CD8-positive, alpha-beta memory T cell (primary cell): ENCODE measurements around the gene TNFRSF1B. TPM values are rescaled to one million over a fixed set of nuclear protein-coding genes. Genes with fewer than 3 reads are reported as not detected.

Experiments used
- CTCF ChIA-PET: fragments of 350-600 bp; sonication (Branson Sonifier 250); formaldehyde crosslinking; loops from one replicate; lab custom pipeline; 2021; ENCODE audit warnings: antibody characterized with exemption; lab: Charles Lee
- POLR2A ChIA-PET: fragments of 350-600 bp; sonication (Branson Sonifier 250); formaldehyde crosslinking; loops from one replicate; lab custom pipeline; 2021; ENCODE audit warnings: antibody characterized with exemption; lab: Charles Lee
- DNase-seq, 5 donors: peaks; one replicate each; pipeline versions ENCODE4 v3.0.0 to v3.0.0-alpha.2; 2020 to 2022; ENCODE audit warnings: mixed read lengths in 1 of 5
- H3K27ac ChIP-seq: one replicate; pipeline ENCODE4 v1.7.0; 2013; ENCODE audit warnings: low read depth, mild to moderate bottlenecking, low read length, moderate library complexity
- H3K27me3 ChIP-seq: 2 replicates; pipeline ENCODE4 v1.7.0; 2013; ENCODE audit warnings: low read length, mild to moderate bottlenecking; ENCODE audit not compliant: insufficient read depth, poor library complexity, severe bottlenecking
- H3K36me3 ChIP-seq: 2 replicates; pipeline ENCODE4 v1.7.0; 2013; ENCODE audit warnings: mild to moderate bottlenecking, low read length, moderate library complexity; ENCODE audit not compliant: insufficient read depth
- H3K4me1 ChIP-seq: 2 replicates; pipeline ENCODE4 v1.7.0; 2013; ENCODE audit warnings: mild to moderate bottlenecking, low read length, moderate library complexity; ENCODE audit not compliant: insufficient read depth
- H3K4me3 ChIP-seq: 2 replicates; pipeline ENCODE4 v1.7.0; 2013; ENCODE audit warnings: mild to moderate bottlenecking, low read length
- H3K9me3 ChIP-seq: 2 replicates; pipeline ENCODE4 v1.7.0; 2013; ENCODE audit warnings: mild to moderate bottlenecking, low read length
- H3K27ac Mint-ChIP-seq, 8 donors: one replicate each; pipeline ENCODE4 v1.8.0; 2020 to 2021; ENCODE audit warnings: mixed read lengths in 8 of 8, mild to moderate bottlenecking in 6 of 8, inconsistent platforms in 3 of 8, moderate library complexity in 3 of 8
- H3K27me3 Mint-ChIP-seq, 2 donors: one replicate each; pipeline ENCODE4 v1.8.0; 2020 to 2021; ENCODE audit warnings: mixed read lengths in 2 of 2, mild to moderate bottlenecking in 1 of 2, moderate library complexity in 1 of 2
- H3K36me3 Mint-ChIP-seq, 3 donors: one replicate each; pipeline ENCODE4 v1.8.0; 2020 to 2021; ENCODE audit warnings: mixed read lengths in 3 of 3, inconsistent platforms in 1 of 3, mild to moderate bottlenecking in 1 of 3
- H3K4me1 Mint-ChIP-seq, 3 donors: one replicate each; pipeline ENCODE4 v1.8.0; 2020 to 2021; ENCODE audit warnings: mixed read lengths in 3 of 3, inconsistent platforms in 1 of 3, mild to moderate bottlenecking in 1 of 3
- H3K4me3 Mint-ChIP-seq, 7 donors: one replicate each; pipeline ENCODE4 v1.8.0; 2020 to 2021; ENCODE audit warnings: mixed read lengths in 7 of 7, mild to moderate bottlenecking in 6 of 7, moderate library complexity in 4 of 7, inconsistent platforms in 2 of 7
- H3K9me3 Mint-ChIP-seq, 5 donors: one replicate each; pipeline ENCODE4 v1.8.0; 2020 to 2022; ENCODE audit warnings: mixed read lengths in 5 of 5, mild to moderate bottlenecking in 3 of 5, moderate library complexity in 2 of 5, inconsistent platforms in 1 of 5
- polyA plus RNA-seq: library from polyadenylated mRNA; unstranded; fragments of 300-500 nt; fragmentation: Illumina TruSeq; gene quantifications from one replicate; pipeline ENCODE4 v1.2.3, GENCODE V29; 2021
- total RNA-seq, 2 experiments: library from RNA; stranded (reverse); gene quantifications; one replicate each; pipeline ENCODE4 v1.2.3, GENCODE V29; 2021

Gene TNFRSF1B
- total and polyA plus RNA-seq, 3 experiments from 2014 or later = 164 to 174 (median 169) TPM

DNA sequence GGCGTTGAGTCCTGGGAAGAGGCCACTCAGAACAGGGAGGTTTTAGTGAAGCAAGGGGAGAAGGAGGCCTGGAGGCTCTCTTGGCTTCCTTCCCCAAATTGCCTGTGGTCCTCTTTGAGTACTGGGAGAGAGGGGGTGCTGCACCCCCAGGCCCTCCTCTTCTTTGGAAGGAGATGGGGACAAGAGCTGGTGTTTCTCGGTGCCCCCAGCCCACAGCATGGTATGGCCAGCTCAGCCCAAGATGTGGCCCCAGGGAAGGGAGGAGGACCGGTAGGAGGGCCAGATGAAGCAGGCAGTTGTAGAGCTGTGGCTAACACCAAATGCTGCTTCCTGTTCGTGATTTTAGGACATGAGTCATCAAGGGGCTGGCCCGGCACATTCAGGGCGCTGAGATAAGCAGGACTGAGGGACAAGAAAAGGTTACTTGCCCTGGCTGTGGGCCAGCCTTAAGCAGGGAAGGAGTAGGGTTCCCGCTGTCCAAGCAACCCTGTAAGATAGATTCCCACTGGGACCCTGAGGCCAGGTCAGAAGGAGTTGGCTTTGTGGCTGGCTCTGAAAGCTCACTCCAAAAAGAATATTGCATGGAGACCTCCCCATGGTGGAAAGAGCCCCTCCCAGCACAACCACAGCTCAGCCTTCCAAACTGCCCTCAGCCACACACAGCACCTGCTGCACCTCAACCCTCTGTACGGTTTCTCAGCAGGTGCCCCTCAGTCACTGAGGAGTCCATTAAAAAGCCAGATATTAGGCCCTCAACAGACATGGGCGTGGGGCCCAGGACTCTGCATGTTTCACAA, 4.9 kb upstream of the TNFRSF1B start:
- POLR2A ChIA-PET = interaction anchor here (1.1 to 1.9 kb wide), 4 partner anchors 9 to 16 kb away, joined by 3 to 22 read pairs (median 10); no protein-coding TSS in a partner anchor

DNA sequence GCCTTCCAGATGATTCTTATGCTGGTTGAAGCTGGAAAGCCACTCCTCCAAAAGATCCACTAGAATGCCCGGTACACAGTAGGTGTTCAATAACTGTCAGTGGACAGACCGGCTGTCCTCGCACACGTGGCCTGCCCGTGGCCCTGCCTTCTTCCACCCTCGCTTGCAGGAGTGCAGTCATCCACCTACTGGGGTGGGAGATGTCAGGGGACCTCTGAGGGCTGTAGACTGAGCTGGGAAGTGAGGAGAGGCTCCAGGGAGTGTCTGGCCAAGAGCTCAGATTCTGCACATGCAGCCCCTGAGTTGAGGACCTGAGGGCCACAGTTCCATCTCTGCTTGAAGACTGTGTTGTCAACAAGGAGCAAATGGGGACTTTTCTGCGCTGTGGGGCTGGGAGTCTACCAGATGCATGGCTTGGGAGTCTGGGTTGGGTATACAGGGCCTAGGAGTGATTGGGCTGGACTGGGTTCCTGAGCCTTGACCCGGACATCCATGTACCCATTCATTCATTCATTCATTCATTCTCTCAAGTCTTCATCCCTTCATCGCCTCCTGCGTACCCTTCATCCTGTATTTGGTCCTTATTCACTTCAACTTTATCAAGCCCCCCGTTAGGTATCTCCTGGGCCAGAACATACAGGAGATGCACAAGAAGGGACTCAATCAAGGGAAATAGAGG, 4.2 kb upstream of the TNFRSF1B start:
- Mint-ChIP-seq H3K36me3 (peaks cover 0 to 4% (median 0%) of the 10 kb centered on the region in 3 donors), H3K27ac (peak overlapping the region; percentile 92 to 98 (median 96)), H3K4me1 (peaks cover 67 to 81% (median 73%) of the 10 kb centered on the region in 3 donors), H3K27me3 (peaks cover 0 to 1% of the 10 kb centered on the region in 2 donors), H3K9me3 (no peaks in the 10 kb centered on the region), H3K4me3 (peak overlapping the region; percentile 72 to 83 (median 76))
- H3K27me3 ChIP-seq = no peaks in the 10 kb centered on the region
- no peaks in the 10 kb centered on the region for H3K36me3 ChIP-seq
- H3K9me3 ChIP-seq = no peaks in the 10 kb centered on the region
- no peak for DNase-seq
- POLR2A ChIA-PET = interaction anchor here (1.1 to 1.9 kb wide), 4 partner anchors 10 to 16 kb away, joined by 3 to 22 read pairs (median 10); no protein-coding TSS in a partner anchor
- peak overlapping the region; percentile 77 for H3K27ac ChIP-seq
- H3K4me1 ChIP-seq = peaks cover 66% of the 10 kb centered on the region
- CTCF ChIA-PET = interaction anchor here (0.9 to 4.8 kb wide), 7 partner anchors 11 to 47 kb away, joined by 3 to 23 read pairs (median 4); no protein-coding TSS in a partner anchor
- H3K4me3 ChIP-seq = peak overlapping the region; percentile 46

More for the DNA sequence above, 4.9 kb upstream of the TNFRSF1B start:
- H3K4me3 ChIP-seq = peak overlapping the region; percentile 46
- peak in 4 of 5 donors; percentile 71 to 91 (median 78) for DNase-seq
- H3K36me3 ChIP-seq = no peaks in the 10 kb centered on the region
- peak overlapping the region; percentile 77 for H3K27ac ChIP-seq
- Mint-ChIP-seq H3K4me3 (peak overlapping the region; percentile 72 to 83 (median 76)), H3K27me3 (no peaks in the 10 kb centered on the region), H3K4me1 (peaks cover 73 to 87% (median 78%) of the 10 kb centered on the region in 3 donors), H3K36me3 (peaks cover 0 to 2% (median 0%) of the 10 kb centered on the region in 3 donors), H3K9me3 (no peaks in the 10 kb centered on the region), H3K27ac (peak overlapping the region; percentile 92 to 98 (median 96))
- H3K4me1 ChIP-seq = peaks cover 73% of the 10 kb centered on the region
- CTCF ChIA-PET = interaction anchor here (0.9 to 4.8 kb wide), 9 partner anchors 11 to 48 kb away, joined by 3 to 23 read pairs (median 4); no protein-coding TSS in a partner anchor
- no peaks in the 10 kb centered on the region for H3K9me3 ChIP-seq
- H3K27me3 ChIP-seq = no peaks in the 10 kb centered on the region

DNA sequence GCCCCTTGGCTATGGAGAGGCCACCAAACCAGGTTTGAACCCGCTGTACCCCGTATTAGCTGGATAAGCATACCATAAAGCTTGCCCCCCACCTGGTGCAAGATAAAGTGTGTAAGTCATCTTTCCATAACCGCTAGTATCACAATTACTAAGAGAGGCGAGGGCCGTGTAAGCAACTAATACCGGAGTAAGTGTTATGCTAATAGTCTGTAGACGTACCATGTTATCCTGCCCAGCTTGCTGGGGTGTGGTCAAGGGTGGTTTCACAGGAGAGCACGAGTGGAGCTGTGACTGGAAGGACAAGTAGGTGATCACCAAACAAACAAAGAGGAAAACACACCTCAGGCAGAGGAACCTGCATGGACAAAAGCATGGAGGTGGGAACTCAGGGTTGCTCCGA, 3.6 kb upstream of the TNFRSF1B start:
- H3K4me1 Mint-ChIP-seq = peaks cover 67 to 81% (median 73%) of the 10 kb centered on the region in 3 donors
- no peaks in the 10 kb centered on the region for H3K27me3 ChIP-seq
- no peak for DNase-seq
- peak overlapping the region; percentile 72 to 83 (median 76) for H3K4me3 Mint-ChIP-seq
- peaks cover 0 to 1% of the 10 kb centered on the region in 2 donors for H3K27me3 Mint-ChIP-seq
- H3K36me3 Mint-ChIP-seq = peaks cover 0 to 10% (median 0%) of the 10 kb centered on the region in 3 donors
- no peaks in the 10 kb centered on the region for H3K36me3 ChIP-seq
- H3K4me1 ChIP-seq = peaks cover 66% of the 10 kb centered on the region
- H3K27ac ChIP-seq = no peak overlapping the region
- peak overlapping the region; percentile 92 to 97 (median 96) for H3K27ac Mint-ChIP-seq
- CTCF ChIA-PET = interaction anchor here (1.1 to 4.8 kb wide), 4 partner anchors 15 to 46 kb away, joined by 3 to 23 read pairs (median 10); no protein-coding TSS in a partner anchor
- POLR2A ChIA-PET = interaction anchor here (1.9 kb wide), 1 partner anchor 15 kb away, joined by 18 read pairs; no protein-coding TSS in a partner anchor
- H3K9me3 Mint-ChIP-seq = no peaks in the 10 kb centered on the region
- H3K4me3 ChIP-seq = no peak overlapping the region
- H3K9me3 ChIP-seq = no peaks in the 10 kb centered on the region

DNA sequence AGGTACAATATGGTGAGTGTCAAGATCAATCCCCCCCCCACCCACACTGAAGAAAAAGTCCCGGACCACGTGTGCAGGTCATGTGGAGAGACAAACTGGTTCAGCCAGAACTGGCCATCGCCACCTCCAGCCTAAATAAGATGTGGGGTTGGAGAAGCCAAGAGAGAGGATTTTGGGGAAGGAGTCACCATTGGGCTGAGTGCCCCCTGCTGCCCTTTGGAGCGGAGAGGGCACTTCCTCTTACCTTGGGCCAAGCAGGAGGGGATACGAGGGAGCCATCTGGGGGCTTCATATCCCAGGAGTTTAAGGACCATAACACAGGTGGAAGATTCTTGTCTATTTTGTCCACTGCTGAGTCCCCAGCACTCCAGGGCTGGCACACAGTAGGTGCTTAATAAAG, 2.6 kb upstream of the TNFRSF1B start:
- H3K4me1 ChIP-seq = peaks cover 66% of the 10 kb centered on the region
- peaks cover 69 to 83% (median 74%) of the 10 kb centered on the region in 3 donors for H3K4me1 Mint-ChIP-seq
- H3K27me3 ChIP-seq = no peaks in the 10 kb centered on the region
- no peaks in the 10 kb centered on the region for H3K36me3 ChIP-seq
- peaks cover 0 to 1% of the 10 kb centered on the region in 2 donors for H3K27me3 Mint-ChIP-seq
- H3K4me3 ChIP-seq = no peak overlapping the region
- ChIA-PET CTCF (interaction anchor here (1.6 kb wide), 1 partner anchor 13 kb away, joined by 3 read pairs; no protein-coding TSS in a partner anchor), POLR2A (interaction anchor here (1.1 to 1.3 kb wide), 2 partner anchors 9 to 14 kb away, joined by 3 to 5 read pairs; no protein-coding TSS in a partner anchor)
- H3K4me3 Mint-ChIP-seq = peak overlapping the region in 4 of 7 donors; percentile 29 to 59 (median 36)
- peak overlapping the region in 5 of 8 donors; percentile 17 to 92 (median 70) for H3K27ac Mint-ChIP-seq
- H3K36me3 Mint-ChIP-seq = peaks cover 0 to 18% (median 0%) of the 10 kb centered on the region in 3 donors
- DNase-seq = no peak
- no peaks in the 10 kb centered on the region for H3K9me3 ChIP-seq
- H3K9me3 Mint-ChIP-seq = no peaks in the 10 kb centered on the region
- H3K27ac ChIP-seq = no peak overlapping the region

DNA sequence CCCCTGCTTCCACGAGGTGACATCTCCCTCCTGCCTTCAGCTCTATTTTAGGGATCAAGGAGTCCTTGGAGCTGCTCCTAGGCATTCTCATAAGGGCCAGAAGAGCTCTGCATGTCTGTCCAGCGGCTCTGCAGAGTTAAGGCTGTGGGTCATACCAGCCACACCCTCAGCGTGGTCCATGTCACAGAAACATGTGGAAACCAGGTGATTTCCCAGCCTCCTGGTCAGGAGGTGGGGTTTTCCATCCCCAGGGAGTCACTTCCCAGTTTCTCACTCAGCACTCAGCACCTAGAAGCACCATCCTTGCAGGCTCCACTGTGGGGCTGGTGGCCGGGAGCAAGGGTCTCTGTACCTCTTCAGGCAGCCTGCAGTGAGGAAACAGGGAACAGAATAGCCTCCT, 1.4 kb upstream of the TNFRSF1B start:
- no peaks in the 10 kb centered on the region for H3K27me3 ChIP-seq
- H3K4me3 Mint-ChIP-seq = peak overlapping the region in 2 of 7 donors; percentile 25 to 29
- POLR2A ChIA-PET = interaction anchor here (1.1 to 1.3 kb wide), 2 partner anchors 8 to 13 kb away, joined by 3 to 5 read pairs; no protein-coding TSS in a partner anchor
- CTCF ChIA-PET = interaction anchor here (1.2 to 3.4 kb wide), 6 partner anchors 9 to 46 kb away, joined by 3 to 15 read pairs (median 4); no protein-coding TSS in a partner anchor
- H3K27me3 Mint-ChIP-seq = peaks cover 0 to 2% of the 10 kb centered on the region in 2 donors
- peaks cover 71% of the 10 kb centered on the region for H3K4me1 ChIP-seq
- no peaks in the 10 kb centered on the region for H3K9me3 ChIP-seq
- no peak for DNase-seq
- H3K4me1 Mint-ChIP-seq = peaks cover 75 to 87% (median 78%) of the 10 kb centered on the region in 3 donors
- no peaks in the 10 kb centered on the region for H3K36me3 ChIP-seq
- no peak overlapping the region for H3K4me3 ChIP-seq
- H3K9me3 Mint-ChIP-seq = no peaks in the 10 kb centered on the region
- peak overlapping the region in 4 of 8 donors; percentile 38 to 92 (median 72) for H3K27ac Mint-ChIP-seq
- no peak overlapping the region for H3K27ac ChIP-seq
- peaks cover 0 to 28% (median 0%) of the 10 kb centered on the region in 3 donors for H3K36me3 Mint-ChIP-seq

DNA sequence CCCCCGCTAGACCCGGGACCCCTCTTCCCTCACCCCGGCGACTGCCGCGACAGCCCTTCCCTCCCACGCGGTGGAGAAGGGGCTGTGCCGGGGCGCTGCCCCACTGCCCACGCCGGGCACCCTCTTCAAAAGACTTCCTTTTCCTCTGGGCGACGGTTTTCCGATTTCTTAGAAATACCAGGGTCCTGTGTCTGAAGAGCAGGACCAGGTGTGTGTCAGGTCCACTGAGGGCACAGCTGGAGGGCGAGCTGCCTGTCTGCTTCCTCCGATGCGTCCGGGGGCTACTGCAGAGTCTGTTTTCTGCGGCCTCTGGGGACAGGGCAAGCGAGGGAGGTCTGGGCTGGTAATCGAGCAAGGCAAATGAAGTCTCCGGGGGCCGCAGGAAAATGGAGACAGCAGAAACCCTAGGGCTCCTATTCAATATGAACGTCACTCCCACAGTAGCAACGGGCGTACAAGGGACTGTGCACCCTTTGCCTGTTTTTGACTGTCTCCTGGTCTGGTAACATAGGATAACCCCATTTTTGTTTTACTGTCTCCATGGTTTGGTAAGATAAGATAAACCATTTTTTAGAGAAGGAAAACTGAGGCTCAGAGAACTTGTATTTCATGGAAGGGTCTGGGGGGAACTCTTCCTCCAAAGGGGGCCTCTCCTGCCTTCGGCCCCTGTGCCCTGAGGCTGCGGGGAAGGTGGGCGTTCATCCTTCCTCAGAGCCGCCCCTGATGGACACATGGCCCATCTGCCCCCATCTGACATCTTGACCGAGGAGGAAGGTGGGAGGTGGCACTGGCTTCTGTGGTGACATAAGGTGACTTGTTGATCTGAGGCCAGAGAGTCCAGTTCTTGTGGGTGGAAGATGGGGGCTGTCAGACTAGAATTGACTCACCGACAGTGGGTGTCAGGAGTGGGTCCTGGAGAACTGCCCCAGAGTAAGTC, 970 bp downstream of the TNFRSF1B start:
- ChIA-PET CTCF (interaction anchor here (1.4 to 3.4 kb wide), 6 partner anchors 8 to 62 kb away, joined by 4 to 15 read pairs (median 11); partner anchors contain the start of gene VPS13D), POLR2A (interaction anchor here (1.1 to 2.7 kb wide), 3 partner anchors 8 to 18 kb away, joined by 3 to 15 read pairs (median 11); no protein-coding TSS in a partner anchor)
- Mint-ChIP-seq H3K9me3 (no peaks in the 10 kb centered on the region), H3K36me3 (peaks cover 3 to 35% (median 4%) of the 10 kb centered on the region in 3 donors), H3K4me1 (peaks cover 71 to 84% (median 76%) of the 10 kb centered on the region in 3 donors), H3K4me3 (peak overlapping the region; percentile 93 to 100 (median 99)), H3K27ac (peak overlapping the region; percentile 90 to 100 (median 99)), H3K27me3 (peaks cover 0 to 2% of the 10 kb centered on the region in 2 donors)
- peak in 1 of 5 donors; percentile 31 for DNase-seq
- Histone ChIP-seq H3K27me3 (no peaks in the 10 kb centered on the region), H3K4me3 (peak overlapping the region; percentile 91), H3K27ac (peak overlapping the region; percentile 95), H3K9me3 (no peaks in the 10 kb centered on the region), H3K36me3 (no peaks in the 10 kb centered on the region), H3K4me1 (peaks cover 67% of the 10 kb centered on the region)
